T-helper 22 cell (primary cell): ENCODE results near the gene SAPCD2.
A peak's percentile ranks its signal among the peaks of the same experiment; 100 is the strongest.
"Not testable (repeated sequence)": the region's sequence is repeated elsewhere in the genome, so short reads cannot be mapped to it uniquely, and the experiment has no call there.

ENCODE experiments used
- DNase-seq: peaks from one replicate; pipeline ENCODE4 v3.0.0-alpha.2; 2020; ENCODE audit warnings: low read depth

Gene SAPCD2

GRCh38 chr9:137048655-137049543, 21.5 kb downstream of the SAPCD2 start:
- DNase-seq, result no peak

DNA sequence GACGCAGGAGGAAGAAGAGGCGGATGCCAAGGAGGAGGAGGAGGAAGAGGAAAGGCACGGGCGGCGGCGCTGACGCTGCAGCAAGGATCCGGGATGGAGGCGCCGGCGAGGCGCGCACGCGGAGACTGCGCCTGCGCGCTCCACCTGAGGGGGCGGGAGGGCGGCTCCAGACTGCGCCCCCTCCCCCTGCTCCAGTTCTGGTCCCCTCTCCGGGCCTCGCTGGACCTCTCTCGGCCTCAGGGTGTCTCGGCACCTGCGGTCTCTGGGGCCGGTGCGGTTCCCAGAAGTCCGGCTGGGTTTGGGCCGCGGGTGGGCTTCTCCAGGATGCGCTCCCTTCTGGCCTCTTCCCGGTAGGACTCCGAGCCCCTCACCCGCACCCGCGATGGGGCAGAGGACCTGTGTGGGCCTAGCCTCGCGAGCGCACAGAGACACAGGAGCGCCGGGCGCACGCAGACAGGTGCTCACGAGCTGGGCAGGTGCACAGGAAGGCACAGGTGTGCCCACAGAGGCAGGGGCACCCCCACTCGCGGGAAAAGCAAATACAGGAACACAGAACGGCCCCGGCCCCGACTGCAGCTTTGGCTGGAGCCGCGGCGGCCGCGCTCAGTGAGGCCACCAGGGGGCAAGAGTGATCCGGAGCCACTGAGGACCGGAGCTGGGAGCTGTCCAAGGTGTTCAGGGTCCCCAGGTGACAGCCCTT, 24.1 kb downstream of the SAPCD2 start, which contains the start of gene NPDC1:
Gene NPDC1 (minus strand): TSS at position 90 of the 700 bp plus-strand sequence. CDS start 188 bp downstream, outside the sequence.
- DNase-seq, result peak; percentile 56

DNA sequence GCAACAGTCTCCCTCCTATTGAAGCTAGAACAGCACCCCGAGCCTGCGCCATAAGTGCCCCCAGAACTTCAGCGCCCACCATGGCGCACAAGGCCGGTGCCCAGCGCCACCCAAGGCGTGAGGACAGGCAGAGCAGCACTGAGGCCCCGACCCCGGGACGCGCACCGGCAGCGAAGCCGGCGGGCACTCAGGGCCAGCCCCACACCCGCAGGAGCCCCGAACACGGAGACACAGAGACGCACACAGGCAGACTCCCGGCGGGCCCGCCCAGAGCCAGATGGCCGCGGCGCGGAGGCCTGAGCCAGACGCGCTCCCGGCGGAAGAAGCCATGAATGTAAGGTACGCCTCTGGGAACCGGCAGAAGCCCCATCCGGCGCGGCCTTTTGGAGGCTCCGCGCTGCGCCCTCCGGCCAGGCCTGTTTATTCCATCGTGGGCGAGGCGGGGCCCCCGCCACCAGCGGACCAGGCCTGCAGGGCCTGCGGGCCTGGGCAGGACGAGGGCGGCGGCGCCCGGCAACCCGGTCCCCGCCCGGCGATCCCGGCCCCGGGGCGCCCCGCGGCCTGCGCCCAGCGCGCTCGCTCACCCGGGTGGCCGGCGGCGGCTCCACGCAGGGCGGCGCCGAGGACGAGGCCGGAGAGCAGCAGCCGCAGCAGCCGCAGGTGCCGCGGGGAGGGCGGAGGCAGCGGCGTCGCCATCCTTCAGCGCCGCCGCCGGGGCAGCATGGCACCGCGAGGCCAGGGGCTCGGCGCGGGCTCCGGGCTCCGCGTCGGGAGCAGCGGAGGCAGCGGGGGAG, 24.9 kb downstream of the SAPCD2 start:
- DNase-seq, result no peak

- no peak for DNase-seq
Observed at GRCh38 chr9:137044502-137045177, 25.7 kb downstream of the SAPCD2 start.

DNA sequence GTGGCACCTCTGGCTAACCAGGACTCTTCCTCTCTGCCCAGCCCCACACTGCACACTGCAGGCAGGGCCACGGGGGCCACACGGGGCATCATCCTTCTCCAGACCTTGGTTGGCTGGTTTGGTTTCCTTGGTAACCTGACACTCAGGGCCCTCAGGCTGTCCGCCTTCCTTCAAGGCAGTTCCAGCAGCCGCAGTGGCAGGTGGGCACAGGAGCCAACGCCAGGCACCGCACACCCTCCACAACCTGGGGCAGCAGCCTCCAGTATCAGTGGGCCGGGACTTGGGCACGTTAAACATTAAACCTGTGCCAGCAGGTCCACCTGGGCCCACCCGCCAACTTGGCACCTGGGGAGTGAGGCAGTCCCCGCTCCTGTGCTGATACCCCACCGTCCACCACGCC, 26.3 kb downstream of the SAPCD2 start:
- DNase-seq, result no peak

GRCh38 chr9:137042751-137043727, 27.3 kb downstream of the SAPCD2 start:
- no peak for DNase-seq

- DNase-seq, result no peak
Observed at GRCh38 chr9:137041124-137041523, 29.2 kb downstream of the SAPCD2 start.

DNA sequence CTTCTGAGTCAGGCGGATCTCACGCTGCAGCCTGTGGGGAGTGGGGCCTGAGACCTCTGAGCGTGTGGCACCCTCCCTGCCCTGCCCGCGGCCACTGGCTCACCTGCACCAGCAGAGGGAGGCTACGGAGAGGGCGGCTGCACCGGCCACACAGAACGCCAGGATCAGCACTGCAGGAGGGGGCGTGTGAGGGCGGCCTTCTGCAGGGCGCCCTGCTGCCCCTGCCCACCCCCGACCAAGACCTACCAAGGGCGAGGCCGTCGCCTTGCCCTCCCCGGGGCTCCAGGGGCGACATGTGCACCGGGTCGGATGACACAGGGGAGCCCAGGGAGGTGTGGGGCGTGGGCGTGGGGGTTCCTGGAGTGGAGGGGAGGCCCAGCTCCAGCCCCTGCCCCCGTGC, 29.8 kb downstream of the SAPCD2 start:
- DNase-seq, result no peak

GRCh38 chr9:137039611-137040366, 30.6 kb downstream of the SAPCD2 start:
- DNase-seq, result no peak

- no peak for DNase-seq
Observed at GRCh38 chr9:137038916-137039315, 31.4 kb downstream of the SAPCD2 start.

GRCh38 chr9:137037483-137037882, 32.9 kb downstream of the SAPCD2 start:
- no peak for DNase-seq

DNA sequence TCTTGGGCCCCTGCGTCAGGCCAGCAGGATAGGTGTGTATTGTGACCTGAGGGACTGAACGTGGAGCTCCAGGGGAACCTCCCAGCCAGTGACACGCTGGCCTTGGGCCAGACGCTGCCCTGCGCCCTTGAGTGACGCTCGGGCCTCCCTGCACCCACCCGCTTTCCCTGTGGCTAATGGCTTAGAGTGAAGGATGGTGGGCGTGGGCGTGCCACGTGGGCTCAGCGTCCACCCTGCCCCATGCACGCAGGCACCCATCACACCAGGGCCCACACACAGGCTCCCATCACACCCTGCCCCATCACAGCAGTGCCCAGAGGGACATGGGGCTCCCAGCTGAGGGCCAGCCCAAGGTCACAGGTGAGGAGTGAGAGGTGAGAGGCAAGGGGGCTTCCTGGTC, 33.3 kb downstream of the SAPCD2 start:
- DNase-seq, result no peak

- DNase-seq, result no peak
Observed at GRCh38 chr9:137035937-137036336, 34.4 kb downstream of the SAPCD2 start.

GRCh38 chr9:137035507-137035834, 34.9 kb downstream of the SAPCD2 start:
- no peak for DNase-seq

GRCh38 chr9:137034709-137035506, 35.4 kb downstream of the SAPCD2 start:
- peak; percentile 73 for DNase-seq

DNA sequence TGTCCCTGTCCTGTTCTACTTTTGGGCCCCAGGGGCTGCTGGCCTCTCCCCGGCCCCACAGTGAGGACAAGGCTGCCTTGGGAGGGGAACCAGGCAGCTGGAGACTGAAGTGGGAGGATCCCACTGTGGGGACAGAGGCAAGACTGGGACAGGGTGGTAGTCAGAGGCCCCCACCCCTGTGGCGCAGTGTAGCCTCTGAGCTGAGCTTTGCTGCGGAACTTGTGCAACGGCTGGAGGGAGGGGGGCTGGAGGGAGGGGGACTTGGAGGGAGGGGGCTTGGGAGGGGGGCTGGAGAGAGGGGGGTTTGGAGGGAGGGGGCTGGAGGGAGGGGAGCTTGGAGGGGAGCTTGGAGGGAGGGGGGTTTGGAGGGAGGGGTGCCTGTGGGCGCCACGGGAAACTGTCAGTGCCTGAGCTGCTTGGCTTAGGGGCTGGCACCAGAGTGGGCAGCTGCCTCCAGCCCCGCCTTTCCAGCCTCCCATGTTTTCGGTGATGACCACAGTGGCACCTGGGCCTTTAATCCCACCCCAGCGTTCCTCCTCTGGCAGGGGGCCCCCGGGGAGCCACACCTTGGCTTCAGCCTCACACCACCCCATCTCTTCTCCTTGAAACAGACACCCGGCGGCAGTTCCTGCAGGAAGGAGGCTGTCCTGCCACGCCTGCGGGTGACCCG, 36.2 kb downstream of the SAPCD2 start:
- DNase-seq, result no peak

- not testable (repeated sequence) for DNase-seq
Observed at GRCh38 chr9:137033481-137033880, 36.9 kb downstream of the SAPCD2 start.

DNA sequence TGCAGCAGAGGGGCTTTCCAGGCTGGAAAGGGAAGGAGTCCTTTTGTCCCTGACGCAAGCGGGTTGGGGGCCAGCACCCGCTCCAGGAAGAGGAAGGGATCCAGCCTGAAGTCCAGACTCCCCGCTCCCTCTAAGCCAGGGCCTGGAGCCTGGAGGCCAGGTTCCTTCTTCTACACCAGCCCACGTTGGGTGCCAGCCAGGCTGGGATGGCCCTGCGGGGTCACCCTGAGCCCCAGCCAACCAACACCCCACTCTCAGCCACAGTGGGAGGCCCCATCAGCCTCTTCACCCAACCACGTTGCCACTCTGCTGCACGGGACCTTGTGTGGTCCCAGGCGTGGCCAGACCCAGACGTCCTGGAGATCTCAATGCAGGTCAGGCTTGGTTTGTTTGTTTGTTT, 37.5 kb downstream of the SAPCD2 start:
- DNase-seq, result no peak
